GM12878 (cell line): ENCODE data around the gene MEF2C. TPM values are rescaled to one million over a fixed set of nuclear protein-coding genes. Genes with fewer than 3 reads are reported as not detected.

ENCODE experiments used
- ATAC-seq: fragments of 200-7000 bp; cut with Tn5 transposase; 3 replicates; pipeline ENCODE4 v1.9.1; 2020; ENCODE audit warnings: mild to moderate bottlenecking, moderate library complexity
- BruUV-seq: library from RNA; stranded (reverse); fragments of 400-500 nt; replicated peaks from 2 replicates; lab custom pipeline; 2021; lab: Mats Ljungman, UMichigan
- CTCF ChIA-PET: fragments of 300-600 bp; sonication (Branson Sonifier 250); formaldehyde crosslinking; extraction: SDS; loops from one replicate; lab custom pipeline; 2021; ENCODE audit warnings: inconsistent platforms; lab: Yijun Ruan, JAX
- POLR2A ChIA-PET: fragments of 350-600 bp; formaldehyde crosslinking; extraction: SDS; loops from one replicate; lab custom pipeline; 2021; ENCODE audit warnings: inconsistent platforms; lab: Charles Lee
- RAD21 ChIA-PET: fragments of 300-600 bp; sonication (Branson Sonifier 250); formaldehyde crosslinking; loops from one replicate; lab custom pipeline; 2023; ENCODE audit warnings: antibody characterized with exemption; ENCODE audit not compliant: unreplicated experiment; lab: Charles Lee
- SMC1A ChIA-PET: fragments of 300-600 bp; sonication (Branson Sonifier 250); formaldehyde crosslinking; loops from one replicate; lab custom pipeline; 2023; ENCODE audit not compliant: unreplicated experiment, uncharacterized antibody; lab: Charles Lee
- DNase-seq: peaks from one replicate; pipeline ENCODE4 v3.0.0-alpha.2; 2011; ENCODE audit warnings: low read depth, low spot score
- FAIRE-seq: peaks from 3 replicates; lab custom pipeline; 2011; peaks lifted over from hg19 to GRCh38; lab: Jason Lieb, UNC
- H2AFZ ChIP-seq: 2 replicates; pipeline ENCODE4 v1.6.0; 2011; ENCODE audit warnings: low read depth, low read length, control low read depth; ENCODE audit not compliant: control insufficient read depth
- H3K27ac ChIP-seq: 2 replicates; pipeline ENCODE4 v1.5.1; 2011; ENCODE audit warnings: control low read depth; ENCODE audit not compliant: control insufficient read depth, insufficient read depth
- H3K27me3 ChIP-seq, 2 experiments: replicated peaks in 1 of 2; 2 replicates each; pipeline versions ENCODE4 v1.6.0 to v1.6.1; 2011; ENCODE audit warnings: low read length in 1 of 2; ENCODE audit not compliant: control insufficient read depth in 2 of 2, insufficient read depth in 2 of 2
- H3K36me3 ChIP-seq, 2 experiments: 2 replicates each; pipeline ENCODE4 v1.5.1; 2011; ENCODE audit warnings: low read length in 1 of 2; ENCODE audit not compliant: control insufficient read depth in 2 of 2, insufficient read depth in 2 of 2
- H3K4me1 ChIP-seq: 2 replicates; pipeline ENCODE4 v1.6.1; 2011; ENCODE audit warnings: mild to moderate bottlenecking, low read length, moderate library complexity, mixed read lengths; ENCODE audit not compliant: control insufficient read depth, insufficient read depth
- H3K4me2 ChIP-seq: 2 replicates; pipeline ENCODE4 v1.6.0; 2011; ENCODE audit warnings: control low read depth; ENCODE audit not compliant: control insufficient read depth, insufficient read depth
- H3K4me3 ChIP-seq: fragments of 200-600 bp; sonication (generic); 2 replicates; pipeline ENCODE4 v1.5.1; 2016
- H3K79me2 ChIP-seq: 2 replicates; pipeline ENCODE4 v1.6.0; 2011; ENCODE audit warnings: low read length; ENCODE audit not compliant: control insufficient read depth, insufficient read depth
- H3K9ac ChIP-seq: 2 replicates; pipeline ENCODE4 v1.8.0; 2011; ENCODE audit warnings: low read length, control low read depth, mixed read lengths; ENCODE audit not compliant: control insufficient read depth, insufficient read depth
- H3K9me3 ChIP-seq: replicated peaks from 3 replicates; pipeline ENCODE4 v1.5.1; 2011; ENCODE audit warnings: mild to moderate bottlenecking, low read length; ENCODE audit not compliant: control insufficient read depth, insufficient read depth
- H4K20me1 ChIP-seq: 2 replicates; pipeline ENCODE4 v1.6.0; 2011; ENCODE audit not compliant: control insufficient read depth, insufficient read depth
- ATF2 ChIP-seq: IDR thresholded peaks from 2 replicates; pipeline ENCODE4 v1.6.1; 2012; ENCODE audit warnings: low read length, inconsistent platforms
- CBFB ChIP-seq: IDR thresholded peaks from 2 replicates; pipeline ENCODE4 v1.6.1; 2016; ENCODE audit warnings: antibody characterized with exemption, low read depth
- MLLT1 ChIP-seq: fragments of 450-650 bp; IDR thresholded peaks from 2 replicates; pipeline ENCODE4 v1.6.1; 2016; ENCODE audit warnings: mild to moderate bottlenecking
- NBN ChIP-seq: fragments of 450-650 bp; IDR thresholded peaks from 2 replicates; pipeline ENCODE4 v1.6.1; 2016
- NKRF ChIP-seq: fragments of 450-650 bp; conservative IDR thresholded peaks from 2 replicates; pipeline ENCODE4 v1.6.1; 2017; ENCODE audit warnings: mild to moderate bottlenecking, moderate library complexity
- RBBP5 ChIP-seq: fragments of 200-600 bp; sonication (generic); conservative IDR thresholded peaks from 2 replicates; pipeline ENCODE4 v1.6.1; 2016
- SMARCA5 ChIP-seq: fragments of 450-650 bp; IDR thresholded peaks from 2 replicates; pipeline ENCODE4 v1.6.1; 2017; ENCODE audit warnings: mild to moderate bottlenecking
- SUZ12 ChIP-seq: fragments of 200-600 bp; sonication (generic); IDR thresholded peaks from one replicate; pipeline ENCODE4 v1.6.1; 2018; ENCODE audit warnings: antibody characterized with exemption, mild to moderate bottlenecking; ENCODE audit not compliant: unreplicated experiment
- ZNF217 ChIP-seq: fragments of 450-650 bp; IDR thresholded peaks from 2 replicates; pipeline ENCODE4 v1.6.1; 2017; ENCODE audit warnings: antibody characterized with exemption, mild to moderate bottlenecking
- ZNF384 ChIP-seq: IDR thresholded peaks from 2 replicates; pipeline ENCODE4 v1.6.1; 2012; ENCODE audit warnings: low read depth, mild to moderate bottlenecking, low read length, improper control_type of control experiment, borderline replicate concordance
- WGBS: methylation state at CpG from one replicate; pipeline ENCODE4 v1.1.6; 2016; ENCODE audit warnings: low lambda C conversion rate; ENCODE audit not compliant: insufficient replicate concordance, insufficient coverage; ENCODE audit errors: missing lambda C conversion rate; 5-methylcytosine and 5-hydroxymethylcytosine counted together
- in situ Hi-C: fragments of 300-500 bp; cut with MboI; formaldehyde crosslinking; loops from 9 replicates; pipeline ENCODE4 v1.14.3; 2018; ENCODE audit warnings: mixed read lengths
- intact Hi-C: fragments of 100-400 bp; cut with micrococcal nuclease; formaldehyde crosslinking; loops from one replicate; pipeline ENCODE4 v1.14.2; 2022; ENCODE audit not compliant: unreplicated experiment
- polyA plus RNA-seq, 11 experiments: library from polyadenylated mRNA; depleted of rRNA in 4 of 11; unstranded in 6 of 11; stranded (reverse) in 5 of 11; fragments of >200 nt; fragmentation: Nextera tagmentation in 4 of 11; fragmentation: Illumina TruSeq in 1 of 11; extraction: Ambion mirVana in 4 of 11; extraction: Trizol in 1 of 11; gene quantifications; 1 replicate in 1 of 11; 2 replicates in 10 of 11; pipeline versions ENCODE4 v1.2.1 to v1.2.3, GENCODE V29; 2011 to 2016; ENCODE audit warnings: inconsistent platforms in 2 of 11, missing spikeins in 2 of 11, low read depth in 1 of 11
- total RNA-seq, 4 experiments: library from RNA; depleted of rRNA in 3 of 4; stranded (reverse); fragments of >200 nt in 3 of 4; fragmentation: Illumina TruSeq in 1 of 4; extraction: Trizol in 1 of 4; gene quantifications; 2 replicates each; pipeline versions ENCODE4 v1.2.1 to v1.2.3, GENCODE V29; 2013 to 2021
- TF ChIP-seq, protein P1 (sequence below): IDR thresholded peaks from 2 replicates; pipeline ENCODE4 v1.6.1; 2011; ENCODE audit warnings: borderline replicate concordance, low read depth, mild to moderate bottlenecking, moderate library complexity, low read length; ENCODE audit not compliant: insufficient read depth, poor library complexity, severe bottlenecking
- TF ChIP-seq, protein P2 (sequence below): fragments of 450-650 bp; IDR thresholded peaks from 2 replicates; pipeline ENCODE4 v1.6.1; 2017; ENCODE audit warnings: mild to moderate bottlenecking, moderate library complexity
- TF ChIP-seq, protein P3 (sequence below): IDR thresholded peaks from 2 replicates; pipeline ENCODE4 v1.6.1; 2011; ENCODE audit warnings: borderline replicate concordance, low read depth, mild to moderate bottlenecking, moderate library complexity, mixed read lengths, low read length; ENCODE audit not compliant: insufficient read depth; ENCODE audit errors: extremely low read length

Gene MEF2C
- total and polyA plus RNA-seq, 10 of the 15 experiments (the other 5 are each of a cell fraction or from before 2014, with no cell fraction given) = 104 to 225 (median 180) TPM

DNA sequence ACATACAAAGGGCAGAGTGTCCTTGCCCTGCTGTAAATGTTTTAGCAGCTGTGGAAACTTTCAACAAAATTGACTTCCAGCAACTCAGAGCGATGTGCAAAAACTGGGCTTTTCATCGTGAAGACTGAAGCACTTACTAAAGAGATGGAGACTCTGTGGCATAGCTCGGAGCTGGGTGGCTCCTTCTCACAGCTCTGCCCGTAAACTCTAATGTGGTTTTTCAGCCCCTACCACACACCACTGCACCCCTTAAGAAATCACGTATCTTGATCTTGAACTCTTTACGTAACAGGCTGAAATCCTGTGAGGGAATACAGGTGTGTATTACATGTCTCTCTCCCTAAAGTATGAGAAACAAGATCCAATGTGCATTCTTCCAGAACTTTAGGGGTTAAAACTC is 124.4 kb downstream of the MEF2C start:
- ChIA-PET RAD21 (no interaction called here), SMC1A (interaction anchor here (2.2 to 5.5 kb wide), 3 partner anchors 11 to 30 kb away, joined by 5 to 30 read pairs (median 23); no protein-coding TSS in a partner anchor), CTCF (interaction anchor here (2.4 kb wide), 1 partner anchor 29 kb away, joined by 9 read pairs; no protein-coding TSS in a partner anchor), POLR2A (no interaction called here)
- FAIRE-seq (no peak), ATAC-seq (no peak), DNase-seq (no peak)
- no peak overlapping the region for H3K9ac ChIP-seq
- no peak overlapping the region for H3K4me2 ChIP-seq
- H3K27me3 ChIP-seq = no peaks in the 10 kb centered on the region
- peaks cover 5% of the 10 kb centered on the region for H3K9me3 ChIP-seq
- BruUV-seq = no TSS peak
- no peak overlapping the region for H3K4me3 ChIP-seq
- intact Hi-C loops (no loop called here), in situ Hi-C loops (no loop called here)
- peaks cover 6% of the 10 kb centered on the region for H3K79me2 ChIP-seq
- H3K36me3 ChIP-seq = peaks cover 2 to 54% of the 10 kb centered on the region in 2 experiments
- no peaks in the 10 kb centered on the region for H4K20me1 ChIP-seq
- H3K27ac ChIP-seq = no peak overlapping the region
- H3K4me1 ChIP-seq = peaks cover 11% of the 10 kb centered on the region; the same call in 1 of the 2 replicates
- H2AFZ ChIP-seq = no peak overlapping the region
- 99% methylated on average over 6 of the region's 6 CpGs for WGBS
- TF ChIP-seq, protein P1, sequence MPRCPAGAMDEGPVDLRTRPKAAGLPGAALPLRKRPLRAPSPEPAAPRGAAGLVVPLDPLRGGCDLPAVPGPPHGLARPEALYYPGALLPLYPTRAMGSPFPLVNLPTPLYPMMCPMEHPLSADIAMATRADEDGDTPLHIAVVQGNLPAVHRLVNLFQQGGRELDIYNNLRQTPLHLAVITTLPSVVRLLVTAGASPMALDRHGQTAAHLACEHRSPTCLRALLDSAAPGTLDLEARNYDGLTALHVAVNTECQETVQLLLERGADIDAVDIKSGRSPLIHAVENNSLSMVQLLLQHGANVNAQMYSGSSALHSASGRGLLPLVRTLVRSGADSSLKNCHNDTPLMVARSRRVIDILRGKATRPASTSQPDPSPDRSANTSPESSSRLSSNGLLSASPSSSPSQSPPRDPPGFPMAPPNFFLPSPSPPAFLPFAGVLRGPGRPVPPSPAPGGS = no peak
- TF ChIP-seq, protein P2, sequence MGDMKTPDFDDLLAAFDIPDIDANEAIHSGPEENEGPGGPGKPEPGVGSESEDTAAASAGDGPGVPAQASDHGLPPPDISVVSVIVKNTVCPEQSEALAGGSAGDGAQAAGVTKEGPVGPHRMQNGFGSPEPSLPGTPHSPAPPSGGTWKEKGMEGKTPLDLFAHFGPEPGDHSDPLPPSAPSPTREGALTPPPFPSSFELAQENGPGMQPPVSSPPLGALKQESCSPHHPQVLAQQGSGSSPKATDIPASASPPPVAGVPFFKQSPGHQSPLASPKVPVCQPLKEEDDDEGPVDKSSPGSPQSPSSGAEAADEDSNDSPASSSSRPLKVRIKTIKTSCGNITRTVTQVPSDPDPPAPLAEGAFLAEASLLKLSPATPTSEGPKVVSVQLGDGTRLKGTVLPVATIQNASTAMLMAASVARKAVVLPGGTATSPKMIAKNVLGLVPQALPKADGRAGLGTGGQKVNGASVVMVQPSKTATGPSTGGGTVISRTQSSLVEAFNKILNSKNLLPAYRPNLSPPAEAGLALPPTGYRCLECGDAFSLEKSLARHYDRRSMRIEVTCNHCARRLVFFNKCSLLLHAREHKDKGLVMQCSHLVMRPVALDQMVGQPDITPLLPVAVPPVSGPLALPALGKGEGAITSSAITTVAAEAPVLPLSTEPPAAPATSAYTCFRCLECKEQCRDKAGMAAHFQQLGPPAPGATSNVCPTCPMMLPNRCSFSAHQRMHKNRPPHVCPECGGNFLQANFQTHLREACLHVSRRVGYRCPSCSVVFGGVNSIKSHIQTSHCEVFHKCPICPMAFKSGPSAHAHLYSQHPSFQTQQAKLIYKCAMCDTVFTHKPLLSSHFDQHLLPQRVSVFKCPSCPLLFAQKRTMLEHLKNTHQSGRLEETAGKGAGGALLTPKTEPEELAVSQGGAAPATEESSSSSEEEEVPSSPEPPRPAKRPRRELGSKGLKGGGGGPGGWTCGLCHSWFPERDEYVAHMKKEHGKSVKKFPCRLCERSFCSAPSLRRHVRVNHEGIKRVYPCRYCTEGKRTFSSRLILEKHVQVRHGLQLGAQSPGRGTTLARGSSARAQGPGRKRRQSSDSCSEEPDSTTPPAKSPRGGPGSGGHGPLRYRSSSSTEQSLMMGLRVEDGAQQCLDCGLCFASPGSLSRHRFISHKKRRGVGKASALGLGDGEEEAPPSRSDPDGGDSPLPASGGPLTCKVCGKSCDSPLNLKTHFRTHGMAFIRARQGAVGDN = no peak
- TF ChIP-seq ATF2 (no peak), SUZ12 (no peak), MLLT1 (no peak), RBBP5 (no peak), SMARCA5 (no peak), CBFB (no peak), NKRF (no peak), ZNF384 (no peak), NBN (no peak), ZNF217 (no peak)
- TF ChIP-seq, protein P3, sequence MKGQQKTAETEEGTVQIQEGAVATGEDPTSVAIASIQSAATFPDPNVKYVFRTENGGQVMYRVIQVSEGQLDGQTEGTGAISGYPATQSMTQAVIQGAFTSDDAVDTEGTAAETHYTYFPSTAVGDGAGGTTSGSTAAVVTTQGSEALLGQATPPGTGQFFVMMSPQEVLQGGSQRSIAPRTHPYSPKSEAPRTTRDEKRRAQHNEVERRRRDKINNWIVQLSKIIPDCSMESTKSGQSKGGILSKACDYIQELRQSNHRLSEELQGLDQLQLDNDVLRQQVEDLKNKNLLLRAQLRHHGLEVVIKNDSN = no peak
